Measurements from ENCODE around the gene ABHD2.

DNA sequence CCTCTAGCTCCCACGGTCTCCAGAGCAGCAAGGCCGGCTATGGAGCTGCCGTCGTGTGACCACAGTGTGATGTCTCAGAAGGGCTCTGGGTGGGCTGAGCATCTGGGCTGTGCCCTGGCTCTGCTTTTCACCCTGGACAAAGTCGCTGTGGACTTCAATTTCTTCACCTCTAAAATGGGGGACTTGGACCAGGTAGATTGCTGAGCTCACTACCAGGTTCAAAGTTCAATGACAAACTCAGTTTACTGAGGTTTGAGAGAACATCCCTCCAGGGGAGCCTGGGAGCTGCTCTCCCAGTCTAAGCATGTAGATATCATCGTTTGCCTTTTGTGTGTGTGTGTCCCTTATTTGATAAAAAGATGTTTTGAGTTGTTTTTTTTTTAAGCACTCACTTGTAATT lies 108.0 kb downstream of the ABHD2 start:
- TF ChIP-seq CTCF (IDR thresholded peaks at IDR 0.05) (no peak), POLR2A (IDR thresholded peaks at IDR 0.05; ENCODE audit: low read depth) (no peak)

Data from esophagus muscularis mucosa (tissue), 3 donors.